ENCODE measurements around the gene EFCAB8. TPM values are rescaled to one million over a fixed set of nuclear protein-coding genes. Genes with fewer than 3 reads are reported as not detected.

EFCAB8 gene
- total RNA-seq, 1 experiment from 2014 or later: not detected

- H3K9me2 ChIP-seq (ENCODE audit: insufficient read depth): no peaks in the 10 kb centered on the region
- no peaks in the 10 kb centered on the region for H3K79me2 ChIP-seq (ENCODE audit: low read depth)
- TF ChIP-seq EZH2 (IDR thresholded peaks at IDR 0.05; ENCODE audit: low read depth): no peak
- TF ChIP-seq CTCF (conservative IDR thresholded peaks at IDR 0.05): no peak
- no peak for DNase-seq
- ChIA-PET POLR2A (ENCODE audit: unreplicated experiment) (no interaction called here), CTCF (no interaction called here)
- H3K9me3 ChIP-seq (ENCODE audit: insufficient read depth, low read depth): peaks cover 6% of the 10 kb centered on the region; the same call in 1 of the 2 replicates
- no peaks in the 10 kb centered on the region for H3K4me1 ChIP-seq (replicated peaks; ENCODE audit: insufficient read depth)
- H3K4me2 ChIP-seq: no peak overlapping the region
- no TSS peak for BruUV-seq (replicated peaks)
- no peaks in the 10 kb centered on the region for H4K20me1 ChIP-seq (ENCODE audit: insufficient read depth)
- no peak overlapping the region for H2AFZ ChIP-seq
- no peaks in the 10 kb centered on the region for H3F3A ChIP-seq (ENCODE audit: insufficient read depth, low read depth)
- no peak overlapping the region for H3K4me3 ChIP-seq
- H3K27me3 ChIP-seq (ENCODE audit: insufficient read depth, low read depth): peaks cover 85% of the 10 kb centered on the region
- intact Hi-C loops (cut with micrococcal nuclease; ENCODE audit: unreplicated experiment): no loop called here
- no peak overlapping the region for H3K27ac ChIP-seq
- H3K36me3 ChIP-seq (ENCODE audit: low read depth): no peaks in the 10 kb centered on the region
Measured at GRCh38 chr20:33002087-33002808, 143.5 kb downstream of the EFCAB8 start.

DNA sequence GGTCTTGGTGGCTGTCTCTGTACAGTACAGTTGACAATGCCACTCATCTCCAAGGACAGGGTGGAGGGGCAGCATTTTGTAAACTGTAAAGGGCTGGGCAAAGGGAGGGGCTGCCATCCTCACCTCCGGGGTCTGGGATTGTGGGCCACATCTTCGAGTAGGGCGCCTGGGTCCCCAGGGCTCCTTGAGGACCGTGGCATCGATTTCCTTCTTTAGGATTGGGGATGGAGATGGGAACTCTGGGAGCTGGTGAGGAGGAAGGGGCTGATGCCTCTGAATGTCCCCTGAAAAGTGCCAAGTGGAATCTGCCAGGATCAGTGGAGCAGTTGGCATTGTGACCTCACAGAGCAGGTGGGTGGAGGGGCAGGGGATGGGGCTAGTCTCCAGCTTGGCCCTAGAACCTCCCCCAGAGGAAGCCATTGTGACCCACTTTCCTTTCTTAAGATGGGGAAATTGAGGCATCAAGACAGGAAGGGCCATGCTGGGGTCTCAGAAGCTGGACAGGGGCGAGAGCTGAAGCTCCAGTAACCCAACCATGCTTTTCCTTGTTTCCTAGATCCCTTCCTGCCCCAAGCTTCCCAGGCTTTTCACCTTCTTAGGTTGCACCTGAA, 145.5 kb downstream of the EFCAB8 start, which contains the start of gene SUN5:
SUN5 (minus strand) TSS at position 293 of the 611 bp plus-strand sequence; CDS start at position 200, 93 bp downstream.
- no peaks in the 10 kb centered on the region for H3K36me3 ChIP-seq (ENCODE audit: low read depth)
- H4K20me1 ChIP-seq (ENCODE audit: insufficient read depth): no peaks in the 10 kb centered on the region
- H3K4me2 ChIP-seq: no peak within 1 kb of the TSS
- no peaks in the 10 kb centered on the region for H3F3A ChIP-seq (ENCODE audit: insufficient read depth, low read depth)
- ChIA-PET POLR2A (ENCODE audit: unreplicated experiment) (no interaction called here), CTCF (no interaction called here)
- no peaks in the 10 kb centered on the region for H3K79me2 ChIP-seq (ENCODE audit: low read depth)
- BruUV-seq (replicated peaks): no TSS peak
- TF ChIP-seq EZH2 (IDR thresholded peaks at IDR 0.05; ENCODE audit: low read depth) (no peak), CTCF (conservative IDR thresholded peaks at IDR 0.05) (no peak)
- peaks cover 6% of the 10 kb centered on the region; the same call in 1 of the 2 replicates for H3K9me3 ChIP-seq (ENCODE audit: insufficient read depth, low read depth)
- H3K9me2 ChIP-seq (ENCODE audit: insufficient read depth): no peaks in the 10 kb centered on the region
- H3K4me3 ChIP-seq: no peak within 1 kb of the TSS
- no peak within 1 kb of the TSS for H2AFZ ChIP-seq
- peaks cover 89% of the 10 kb centered on the region for H3K27me3 ChIP-seq (ENCODE audit: insufficient read depth, low read depth)
- no peak for DNase-seq
- intact Hi-C loops (cut with micrococcal nuclease; ENCODE audit: unreplicated experiment): no loop called here
- H3K27ac ChIP-seq: no peak within 1 kb of the TSS
- no peaks in the 10 kb centered on the region for H3K4me1 ChIP-seq (replicated peaks; ENCODE audit: insufficient read depth)

- POLR2A ChIA-PET (ENCODE audit: unreplicated experiment): no interaction called here
- intact Hi-C loops (cut with micrococcal nuclease; ENCODE audit: unreplicated experiment): no loop called here
Measured at GRCh38 chr20:33005132-33005566, 146.4 kb downstream of the EFCAB8 start.

More at GRCh38 chr20:33005132-33005566, 146.4 kb downstream of the EFCAB8 start:
- Histone ChIP-seq H3K9me3 (ENCODE audit: insufficient read depth, low read depth) (peaks cover 6% of the 10 kb centered on the region; the same call in 1 of the 2 replicates), H3K27me3 (ENCODE audit: insufficient read depth, low read depth) (peaks cover 86% of the 10 kb centered on the region), H3K36me3 (ENCODE audit: low read depth) (no peaks in the 10 kb centered on the region), H2AFZ (no peak overlapping the region), H3K79me2 (ENCODE audit: low read depth) (no peaks in the 10 kb centered on the region), H3K9me2 (ENCODE audit: insufficient read depth) (no peaks in the 10 kb centered on the region), H3K4me3 (no peak overlapping the region), H3K4me2 (no peak overlapping the region), H3F3A (ENCODE audit: insufficient read depth, low read depth) (no peaks in the 10 kb centered on the region), H4K20me1 (ENCODE audit: insufficient read depth) (no peaks in the 10 kb centered on the region), H3K27ac (no peak overlapping the region), H3K4me1 (replicated peaks; ENCODE audit: insufficient read depth) (no peaks in the 10 kb centered on the region)
- no peak for DNase-seq
- BruUV-seq (replicated peaks): no TSS peak
- TF ChIP-seq EZH2 (IDR thresholded peaks at IDR 0.05; ENCODE audit: low read depth): no peak
- peak; percentile 67 for TF ChIP-seq CTCF (conservative IDR thresholded peaks at IDR 0.05)
- CTCF ChIA-PET: no interaction called here
